BE2C (cell line): ENCODE data around the gene TERB1.

Experiments used
- DNase-seq: peaks from one replicate; pipeline ENCODE4 v3.0.0-alpha.2; 2020
- H3K27me3 ChIP-seq: fragments of 250-450 bp; sonication (Bioruptor Pico); 2 replicates; pipeline ENCODE4 v1.5.1; 2020; ENCODE audit warnings: mild to moderate bottlenecking
- H3K36me3 ChIP-seq: fragments of 250-450 bp; sonication (Bioruptor Pico); 2 replicates; pipeline ENCODE4 v1.5.1; 2020; ENCODE audit warnings: mild to moderate bottlenecking
- H3K4me1 ChIP-seq: fragments of 250-450 bp; sonication (Bioruptor Pico); 2 replicates; pipeline ENCODE4 v1.5.1; 2020
- H3K4me3 ChIP-seq: 2 replicates; pipeline ENCODE4 v1.5.1; 2011; ENCODE audit warnings: low read depth, low read length
- H3K9me3 ChIP-seq: fragments of 250-450 bp; sonication (Bioruptor Pico); 2 replicates; pipeline ENCODE4 v1.5.1; 2020
- CTCF ChIP-seq: IDR thresholded peaks from 2 replicates; pipeline ENCODE4 v1.5.1; 2012; ENCODE audit warnings: mild to moderate bottlenecking, low read depth, low read length

The TERB1 gene

DNA sequence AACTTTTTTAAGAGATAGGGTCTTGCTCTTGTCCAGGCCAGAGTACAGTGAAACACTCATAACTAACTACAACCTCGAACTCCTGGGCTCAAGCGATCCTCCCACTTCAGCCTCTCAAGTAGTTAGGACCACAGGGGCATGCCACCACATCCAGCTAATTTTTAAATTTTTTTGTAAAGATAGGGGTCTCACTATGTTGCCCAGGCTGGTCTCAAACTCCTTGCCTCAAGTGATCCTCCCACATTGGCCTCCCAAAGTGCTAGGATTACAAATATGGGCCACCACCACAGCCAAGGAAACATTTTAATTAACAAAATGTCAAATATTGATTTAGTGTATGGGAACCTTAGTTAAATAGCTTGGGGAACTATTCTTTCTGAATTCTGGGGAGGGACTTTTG, 47.2 kb downstream of the TERB1 start:
- TF ChIP-seq CTCF, result no peak
- no peak for DNase-seq
- no peaks in the 10 kb centered on the region for H3K4me1 ChIP-seq
- H3K9me3 ChIP-seq, result no peaks in the 10 kb centered on the region
- peaks cover 13% of the 10 kb centered on the region for H3K36me3 ChIP-seq
- H3K27me3 ChIP-seq, result no peaks in the 10 kb centered on the region; the same call in 1 of the 2 replicates
- no peak overlapping the region for H3K4me3 ChIP-seq

DNA sequence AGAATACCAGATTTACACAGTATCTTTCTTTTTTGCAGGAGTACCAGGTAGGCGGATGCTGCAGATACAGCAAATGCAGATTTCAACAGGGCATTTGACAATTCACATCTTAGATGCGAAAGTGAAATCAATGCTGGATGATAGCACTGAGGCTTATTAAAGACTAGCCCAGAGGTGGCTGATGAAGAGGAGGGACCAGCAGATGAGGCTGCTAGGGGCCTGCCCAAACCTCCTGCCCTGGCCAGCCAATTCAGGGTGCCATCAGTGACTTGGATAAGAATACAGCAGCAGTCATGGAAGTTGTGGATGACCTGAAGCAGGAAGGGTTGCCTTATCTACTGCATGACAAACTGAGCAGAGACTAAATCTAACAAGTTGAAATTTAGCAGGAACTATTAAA, 48.4 kb downstream of the TERB1 start:
- Histone ChIP-seq H3K4me3 (no peak overlapping the region), H3K36me3 (peaks cover 24% of the 10 kb centered on the region), H3K4me1 (no peaks in the 10 kb centered on the region), H3K9me3 (no peaks in the 10 kb centered on the region), H3K27me3 (no peaks in the 10 kb centered on the region; the same call in 1 of the 2 replicates)
- no peak for TF ChIP-seq CTCF
- DNase-seq, result no peak

- no peaks in the 10 kb centered on the region for H3K4me1 ChIP-seq
- H3K27me3 ChIP-seq, result no peaks in the 10 kb centered on the region; the same call in 1 of the 2 replicates
- TF ChIP-seq CTCF, result no peak
- no peak for DNase-seq
- no peaks in the 10 kb centered on the region for H3K9me3 ChIP-seq
- peaks cover 29% of the 10 kb centered on the region for H3K36me3 ChIP-seq
- no peak overlapping the region for H3K4me3 ChIP-seq
Measured at GRCh38 chr16:66752379-66752778, 49.0 kb downstream of the TERB1 start.

DNA sequence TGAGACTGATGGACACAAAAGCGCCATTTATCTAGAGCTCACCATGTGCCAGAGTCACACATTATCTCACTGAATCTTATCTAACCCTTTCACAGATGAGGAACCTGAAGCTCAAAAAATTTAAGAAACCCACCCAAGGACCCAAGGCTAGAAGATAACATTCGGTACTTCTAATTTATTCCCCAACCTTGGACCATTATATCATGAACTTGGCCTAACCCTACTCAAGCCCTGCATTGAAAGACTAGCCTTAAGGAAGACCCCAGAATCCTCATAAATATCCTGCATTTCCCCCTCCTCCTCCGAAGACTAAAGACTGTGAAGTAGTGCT, 49.4 kb downstream of the TERB1 start:
- TF ChIP-seq CTCF, result no peak
- no peak for DNase-seq

DNA sequence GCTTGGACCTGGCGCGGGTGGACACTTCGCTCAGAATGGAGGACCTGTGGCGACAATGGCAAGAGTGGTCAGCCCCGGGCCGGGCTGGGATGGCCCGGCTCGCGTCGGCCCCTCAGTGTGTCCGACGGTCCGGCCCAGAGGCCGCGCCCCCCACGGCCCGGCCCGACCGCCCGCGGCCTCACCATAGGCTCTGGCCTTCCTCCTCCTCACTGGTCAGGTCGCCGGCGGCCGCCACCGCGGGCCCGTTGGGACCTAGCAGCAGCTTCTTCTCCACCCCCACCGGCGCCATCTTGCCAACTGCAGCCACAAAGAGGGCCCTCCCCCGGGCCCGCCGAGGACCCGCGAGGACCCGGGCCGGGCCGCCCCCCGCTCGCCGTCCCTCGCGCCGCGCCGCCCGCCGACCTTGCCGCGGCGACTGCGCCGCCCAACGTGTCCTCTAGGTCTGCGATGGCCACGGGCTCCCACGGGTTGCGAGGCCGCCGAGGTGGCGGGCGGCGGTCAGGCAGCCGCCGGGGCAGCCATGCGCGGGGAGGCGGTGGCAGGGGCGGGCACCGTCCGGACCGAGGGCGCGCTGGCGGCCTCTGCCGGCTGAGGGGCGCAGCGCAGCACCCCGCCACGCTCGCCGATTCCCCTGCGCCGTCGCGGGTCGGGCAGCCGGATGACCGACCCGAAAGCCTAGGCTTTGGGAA, 49.9 kb downstream of the TERB1 start, which contains the start of gene DYNC1LI2:
TSS of gene DYNC1LI2 (minus strand) at position 307 of the 689 bp plus-strand sequence. CDS start at position 289, 18 bp downstream.
- Histone ChIP-seq H3K27me3 (no peaks in the 10 kb centered on the region; the same call in 1 of the 2 replicates), H3K36me3 (peaks cover 37% of the 10 kb centered on the region), H3K4me1 (no peaks in the 10 kb centered on the region), H3K4me3 (peak within 1 kb of the TSS; percentile 87), H3K9me3 (no peaks in the 10 kb centered on the region)
- peak; percentile 87 for DNase-seq
- peak; percentile 51 for TF ChIP-seq CTCF

More for the DNA sequence above, 49.4 kb downstream of the TERB1 start:
- Histone ChIP-seq H3K4me1 (no peaks in the 10 kb centered on the region), H3K9me3 (no peaks in the 10 kb centered on the region), H3K4me3 (peak overlapping the region; percentile 87), H3K36me3 (peaks cover 32% of the 10 kb centered on the region), H3K27me3 (no peaks in the 10 kb centered on the region; the same call in 1 of the 2 replicates)

DNA sequence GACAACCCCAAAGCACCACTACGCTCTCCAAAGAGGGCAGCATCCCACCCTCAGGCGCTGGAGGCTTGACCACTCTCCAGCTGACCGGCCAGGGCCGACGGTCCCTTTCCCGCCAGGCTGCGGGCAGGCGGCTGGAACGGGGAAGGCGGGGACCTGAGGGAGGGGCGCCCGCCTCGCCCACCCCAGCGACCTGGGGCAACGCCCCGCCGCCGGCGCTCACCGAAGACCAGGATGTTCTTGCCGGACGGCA, 50.4 kb downstream of the TERB1 start:
- Histone ChIP-seq H3K4me3 (peak overlapping the region; percentile 87), H3K9me3 (no peaks in the 10 kb centered on the region), H3K27me3 (no peaks in the 10 kb centered on the region; the same call in 1 of the 2 replicates), H3K36me3 (peaks cover 38% of the 10 kb centered on the region), H3K4me1 (no peaks in the 10 kb centered on the region)
- no peak for TF ChIP-seq CTCF
- peak; percentile 30 for DNase-seq
